Superior temporal gyrus (tissue), 1 donor: ENCODE data around the gene ETFB.

Experiments
- DNase-seq: peaks from one replicate; pipeline ENCODE4 v3.0.0-alpha.2; 2016; ENCODE audit errors: extremely low spot score

ETFB gene

DNA sequence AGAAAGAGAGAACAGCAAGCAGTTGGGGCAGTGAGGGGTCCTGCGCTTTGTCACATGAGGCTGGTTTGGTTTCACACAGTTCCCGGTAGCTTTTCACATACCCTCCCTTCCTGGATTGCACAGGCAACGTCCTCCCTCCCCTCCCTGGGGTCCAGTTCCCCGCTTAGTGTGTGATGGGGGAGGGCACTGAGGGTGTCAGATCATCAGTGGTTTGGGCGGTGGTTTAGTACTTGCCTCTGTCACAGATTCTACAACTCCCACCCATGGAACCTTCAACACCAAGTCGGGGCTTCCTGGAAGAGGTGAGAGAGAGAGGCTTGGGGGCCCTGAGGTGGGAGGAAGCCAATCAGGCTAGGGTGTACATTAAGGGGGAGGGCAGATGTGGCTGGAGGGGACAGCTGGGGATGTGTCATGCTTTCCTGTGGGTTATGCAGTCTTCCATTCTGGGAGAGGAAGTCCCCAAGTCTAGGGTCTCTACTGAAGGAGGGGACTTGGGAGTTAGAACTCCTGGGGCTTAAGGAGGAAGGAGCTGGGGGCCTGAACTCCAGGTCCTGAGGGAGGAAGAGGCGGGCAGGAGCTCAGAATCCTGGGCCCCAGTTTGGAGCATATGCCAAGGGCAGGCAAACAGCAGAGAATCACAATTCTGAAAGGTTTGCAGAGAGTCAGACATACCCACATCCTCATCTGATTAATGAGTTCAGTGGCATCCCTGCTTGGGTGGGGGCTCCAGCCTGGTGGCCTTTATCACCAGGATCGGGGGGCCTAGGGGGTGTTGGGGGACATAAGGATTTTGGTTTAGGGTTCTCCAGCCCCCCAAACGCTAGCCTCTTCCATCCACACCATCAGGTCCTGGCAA is 6.7 kb upstream of the ETFB start, which contains the start of gene NKG7:
TSS of gene NKG7 (minus strand) at position 6 of the 856 bp plus-strand sequence. CDS start 119 bp downstream, outside the sequence.
- DNase-seq, result no peak

DNA sequence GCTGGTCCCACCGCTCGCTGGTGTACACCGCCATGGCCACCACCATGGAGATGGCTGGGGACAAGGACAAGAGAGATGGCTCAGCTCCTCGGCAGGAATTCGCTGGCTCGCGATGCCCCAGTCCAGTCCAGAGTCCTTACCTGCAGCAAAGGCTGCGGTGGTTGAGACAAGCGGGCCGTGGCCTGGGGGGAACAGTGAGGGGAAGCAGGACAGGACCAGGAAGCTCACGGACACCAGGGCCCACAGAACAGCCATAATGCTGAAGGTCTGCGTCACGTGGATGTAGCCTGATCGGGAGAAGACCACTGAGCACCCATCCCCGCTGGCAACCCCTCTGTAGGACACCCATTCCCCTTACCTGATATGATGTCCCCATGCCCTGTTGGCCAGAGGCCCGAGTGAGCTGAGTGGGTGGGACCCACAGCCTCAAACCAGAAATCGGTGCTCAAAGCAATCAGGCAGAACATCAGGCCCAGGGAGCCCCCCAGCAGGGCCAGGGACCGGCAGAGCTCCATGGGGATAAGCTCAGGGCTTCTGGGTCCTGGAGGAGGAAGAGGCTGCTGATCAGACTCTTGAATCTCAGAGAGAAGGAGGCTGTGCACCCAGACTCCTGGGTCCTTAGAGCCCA is 5.9 kb upstream of the ETFB start:
- DNase-seq, result no peak

DNA sequence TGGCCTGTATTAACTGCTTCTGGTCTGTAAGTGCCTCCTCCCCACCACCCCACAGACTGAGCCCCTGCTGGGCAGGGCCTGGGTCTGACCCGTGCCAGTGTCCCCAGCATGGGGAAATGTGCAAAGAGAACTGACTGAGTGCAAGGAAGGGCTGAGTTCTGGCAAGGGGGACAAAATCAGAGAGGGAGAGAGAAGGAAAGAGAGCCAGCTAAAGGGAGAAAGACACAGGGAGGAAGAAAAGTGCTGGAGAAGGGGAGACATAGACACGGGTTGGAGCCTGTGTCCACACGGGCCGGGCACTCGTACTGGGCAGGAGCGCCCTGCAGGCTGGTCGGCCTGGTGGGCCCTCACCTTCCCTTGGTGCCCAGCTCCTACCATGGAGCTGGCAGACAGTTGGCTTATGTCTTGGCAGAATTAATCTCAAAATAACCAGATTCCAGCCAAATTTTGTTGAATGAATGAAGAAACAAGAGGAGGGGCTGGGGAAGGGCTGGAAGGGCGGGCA is 5.0 kb upstream of the ETFB start:
- DNase-seq, result no peak

DNA sequence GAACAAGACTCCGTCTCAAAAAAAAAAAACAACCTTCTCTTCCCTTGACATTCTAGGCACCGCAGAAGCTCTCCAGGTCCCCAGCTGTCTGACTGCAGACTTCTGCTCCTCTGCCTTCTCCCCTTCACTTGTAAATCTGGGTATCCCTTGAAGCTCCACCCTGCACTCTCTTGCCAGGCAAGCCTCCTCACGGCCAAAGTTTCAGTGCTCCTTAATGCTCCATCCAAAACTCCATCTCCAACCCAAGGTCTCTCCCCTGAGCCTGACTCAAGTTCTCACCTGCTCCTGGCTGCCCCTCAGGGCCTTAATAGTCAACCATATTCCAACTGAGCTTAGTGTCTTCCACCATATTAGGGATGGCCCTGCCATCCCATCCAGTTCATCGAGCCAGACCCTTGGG is 4.0 kb upstream of the ETFB start:
- no peak for DNase-seq

DNA sequence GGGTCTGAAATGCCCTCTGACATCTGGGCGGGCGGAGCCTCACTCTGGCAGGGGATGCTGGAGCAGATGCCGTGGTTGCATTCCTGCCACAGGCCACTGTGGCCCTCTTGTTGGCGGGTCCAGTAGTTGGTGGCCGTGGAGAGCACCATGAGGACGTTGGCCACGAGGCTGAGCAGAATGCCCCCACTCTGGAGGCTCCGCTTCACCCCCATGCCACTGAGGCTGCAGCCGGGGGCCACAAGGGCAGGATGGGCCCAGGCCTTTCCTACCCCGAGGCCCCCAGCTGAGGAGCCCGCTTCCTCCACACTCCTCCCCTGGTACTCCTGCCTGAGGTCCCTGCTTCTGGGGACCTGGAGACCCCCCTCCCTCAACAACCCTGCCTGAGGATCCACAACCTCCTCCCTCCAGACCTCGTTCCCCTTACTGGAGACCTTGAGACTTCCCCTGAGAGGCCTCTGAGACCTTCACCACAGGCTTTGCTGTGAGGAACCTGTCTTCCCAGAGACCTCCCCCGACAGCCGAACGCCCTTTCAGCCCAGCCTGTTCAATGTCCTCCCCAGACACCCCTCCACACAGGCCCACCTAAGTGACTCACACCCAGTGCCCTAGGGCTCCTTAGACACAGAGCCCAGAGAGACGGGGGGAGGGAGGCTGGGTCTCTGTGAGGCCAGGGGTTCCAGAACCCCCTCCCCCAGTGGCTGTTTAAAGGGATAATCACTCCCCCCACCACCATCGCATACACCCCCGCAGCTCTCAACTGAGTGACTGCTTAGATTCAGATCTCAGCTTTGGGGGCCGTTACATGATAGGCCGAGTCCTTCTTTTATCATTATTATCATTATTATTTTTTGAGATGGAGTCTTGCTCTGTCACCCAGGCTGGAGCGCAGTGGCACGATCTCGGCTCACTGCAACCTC is 2.4 kb upstream of the ETFB start, which contains the start of gene CLDND2:
TSS of gene CLDND2 (minus strand) at position 638 of the 917 bp plus-strand sequence. CDS start at position 212, 426 bp downstream.
- no peak for DNase-seq

DNA sequence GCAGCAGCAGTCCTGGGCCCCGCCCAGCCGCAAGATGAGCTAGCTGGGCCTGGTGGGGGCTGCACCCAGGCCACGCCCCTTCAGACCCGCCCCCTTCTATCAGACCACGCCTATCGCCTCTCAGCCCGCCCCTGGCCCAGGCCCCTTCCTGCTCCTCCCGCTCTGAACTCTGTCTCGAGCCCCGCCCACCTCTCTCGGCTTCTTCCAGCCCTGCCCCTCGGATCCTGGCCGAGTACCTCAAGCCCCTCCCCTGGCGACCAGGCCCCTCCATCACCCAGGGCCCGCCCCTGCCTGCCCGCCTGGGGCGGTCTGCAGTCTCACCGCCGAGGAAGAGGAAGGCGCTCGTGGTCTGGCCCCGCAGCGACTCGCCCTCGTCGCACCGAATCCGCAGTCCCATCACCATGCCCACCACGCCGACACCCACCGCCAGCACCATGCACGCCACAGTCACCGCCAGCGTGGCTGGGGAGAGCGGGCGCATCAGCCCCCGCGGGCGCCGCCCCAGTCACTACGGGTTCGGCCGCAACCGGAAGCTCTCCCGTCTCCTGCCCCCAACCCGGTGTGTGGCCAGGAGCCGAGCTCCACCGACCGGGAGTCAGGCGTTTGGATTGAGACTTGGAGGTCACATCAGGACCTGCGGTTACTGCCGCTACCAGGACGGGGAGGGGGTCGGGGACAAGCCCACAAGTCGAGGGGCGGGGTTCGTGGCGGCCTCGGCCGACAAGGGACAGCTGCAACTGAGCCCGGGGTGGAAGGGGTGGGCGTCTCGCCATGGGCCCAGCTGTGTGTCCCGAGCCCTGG is 1.6 kb upstream of the ETFB start:
- peak; percentile 95 for DNase-seq

DNA sequence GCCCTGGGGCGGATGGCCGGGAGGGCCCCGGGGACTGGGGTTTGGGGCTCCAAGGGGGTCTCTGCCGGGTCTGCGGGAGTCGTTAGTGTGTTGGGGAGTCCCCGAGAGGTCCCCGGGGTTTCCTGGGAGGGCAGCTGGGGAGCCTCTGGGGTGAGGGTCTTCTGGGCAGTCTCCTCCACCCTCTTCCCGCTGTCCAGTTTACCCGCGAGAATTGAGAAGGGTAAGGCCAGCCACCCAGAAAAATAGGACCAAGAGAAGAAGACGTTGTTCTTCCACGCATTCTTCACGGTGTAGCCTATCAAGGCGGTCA is 1.0 kb upstream of the ETFB start:
- DNase-seq, result no peak

DNA sequence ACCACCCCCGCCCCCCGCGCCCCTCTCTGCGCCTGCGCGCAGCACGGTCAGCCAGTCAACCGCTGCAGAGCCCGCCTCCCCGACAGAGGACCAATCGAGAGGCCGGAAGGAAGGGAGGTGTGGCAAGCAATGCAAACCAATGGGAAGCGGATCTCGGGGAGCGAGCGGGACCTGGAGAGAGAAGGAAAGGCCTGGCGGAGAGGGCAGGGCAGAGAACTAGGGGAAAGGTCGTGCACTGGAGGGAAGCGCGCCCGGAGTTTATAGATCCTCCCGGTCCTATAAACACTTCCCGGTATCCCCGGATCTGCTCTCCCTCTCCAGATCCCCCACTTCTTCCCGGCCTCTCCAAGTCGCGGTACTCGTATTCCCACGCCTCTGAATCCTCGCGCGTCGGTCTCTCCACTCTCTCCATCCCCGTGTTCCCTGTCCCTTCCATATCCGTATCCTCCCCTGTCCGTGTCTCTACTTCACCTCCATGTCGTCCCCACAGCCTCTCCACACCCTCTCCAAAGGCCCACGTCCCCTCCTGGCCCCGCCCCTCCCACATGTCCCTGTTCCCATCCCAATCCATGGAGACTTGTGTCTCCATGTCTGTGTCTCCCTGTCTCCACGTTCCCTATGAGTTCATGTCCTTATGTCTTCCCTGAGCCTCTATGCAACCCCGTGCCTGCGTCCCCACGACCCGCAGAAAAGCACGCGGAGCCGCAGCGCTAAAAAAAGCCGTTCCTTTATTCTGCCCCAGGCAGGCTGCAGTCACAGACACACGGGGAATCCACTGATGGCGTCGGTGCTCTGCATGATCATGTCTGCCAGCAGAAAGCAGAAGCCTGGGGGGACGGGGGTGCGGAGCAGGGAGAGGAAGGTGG is 434 bp upstream of the ETFB start:
- DNase-seq, result peak; percentile 98

DNA sequence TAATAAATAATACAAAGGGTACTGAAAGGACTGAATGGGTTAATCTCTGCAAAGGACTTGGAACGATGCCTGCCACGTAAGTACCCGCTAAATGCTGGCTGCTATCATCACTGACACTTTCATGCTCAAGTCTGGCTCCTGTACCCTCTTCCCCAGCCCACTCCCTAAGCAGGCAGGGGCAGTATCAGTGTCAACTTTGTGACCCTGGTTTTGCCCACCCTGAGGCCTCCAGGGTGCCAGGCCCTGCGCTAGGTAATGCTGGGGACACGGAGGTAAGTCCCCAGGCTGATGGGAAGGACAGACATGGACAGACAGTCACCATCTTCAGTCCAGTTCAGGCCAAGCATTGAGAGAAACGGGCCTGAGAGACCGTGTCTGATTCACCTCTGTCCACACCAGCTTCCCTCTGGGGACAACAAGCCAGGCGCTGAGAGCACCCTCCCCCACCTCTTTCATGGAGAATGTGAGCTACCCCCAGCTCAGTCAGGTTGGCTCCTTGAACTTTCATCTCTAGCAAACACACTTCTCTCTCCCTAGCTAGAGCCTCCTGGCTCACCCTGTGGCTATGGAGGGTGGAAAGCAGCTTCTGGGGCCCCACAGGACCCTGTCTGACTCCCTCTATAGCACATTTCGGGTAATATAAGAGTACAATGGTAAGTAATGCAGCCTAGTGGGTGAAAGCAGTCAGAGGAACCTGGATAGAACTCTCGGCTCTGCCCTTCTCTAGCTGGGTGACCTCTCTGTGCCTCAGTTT is 800 bp downstream of the ETFB start:
- peak; percentile 55 for DNase-seq

DNA sequence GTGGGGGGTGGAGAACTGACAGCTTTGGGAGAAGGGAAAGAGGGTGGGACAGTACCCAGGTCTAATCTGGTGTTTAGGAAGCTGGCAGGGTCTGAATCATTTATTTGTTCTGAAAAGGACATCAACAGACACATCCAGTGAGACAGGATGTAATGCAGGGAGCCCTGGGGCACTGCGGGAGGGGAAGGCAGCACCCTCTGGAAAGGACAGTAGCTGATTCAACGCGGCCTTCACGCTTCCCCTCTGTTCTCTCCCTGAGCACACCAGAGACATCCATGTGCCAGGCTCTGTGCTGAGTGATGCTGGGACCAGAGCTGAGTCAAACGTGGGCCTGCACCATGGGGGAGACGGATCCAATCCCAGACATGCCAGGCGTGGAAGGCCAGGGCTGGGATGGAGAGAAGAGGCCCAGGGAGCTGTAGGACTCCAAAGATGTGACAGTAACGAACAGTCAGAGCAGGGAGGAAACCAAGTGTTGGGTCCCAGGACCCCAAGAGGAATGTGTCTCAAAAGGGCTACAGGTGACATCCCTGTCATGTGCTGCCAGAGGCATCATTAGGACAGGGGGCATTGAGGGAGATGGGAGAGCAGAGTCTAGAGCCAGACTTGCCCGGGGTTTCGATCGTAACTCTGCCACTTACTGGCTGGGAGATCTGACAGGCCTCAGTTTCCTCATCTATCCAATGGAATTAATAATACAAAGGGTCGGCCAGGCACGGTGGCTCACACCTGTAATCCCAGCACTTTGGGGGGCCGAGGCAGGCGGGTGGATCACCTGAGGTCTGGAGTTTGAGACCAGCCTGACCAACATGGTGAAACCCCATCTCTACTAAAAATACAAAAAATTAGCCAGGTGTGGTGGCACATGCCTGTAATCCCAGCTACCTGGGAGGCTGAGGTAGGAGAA is 1.7 kb downstream of the ETFB start:
- peak; percentile 22 for DNase-seq

DNA sequence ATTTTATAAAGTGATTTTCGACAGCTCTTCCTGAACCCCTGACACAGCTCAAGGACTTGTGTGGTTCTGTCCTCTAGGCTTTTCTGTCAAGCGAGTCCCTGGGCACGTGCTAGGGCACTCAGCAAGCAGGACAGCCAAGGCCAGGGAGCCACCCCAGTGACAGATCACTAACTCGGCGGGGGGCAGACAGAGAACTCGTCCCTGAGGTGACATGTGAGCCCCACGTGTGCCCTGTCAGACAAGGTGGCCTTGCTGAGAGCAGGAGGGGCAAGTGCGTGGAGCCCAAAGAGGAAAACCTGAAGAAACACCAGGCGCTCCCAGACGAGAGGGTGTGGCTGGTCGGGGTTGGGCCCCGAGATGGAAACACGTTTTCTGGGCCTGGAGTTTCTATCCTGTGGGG is 4.9 kb downstream of the ETFB start:
- no peak for DNase-seq

DNA sequence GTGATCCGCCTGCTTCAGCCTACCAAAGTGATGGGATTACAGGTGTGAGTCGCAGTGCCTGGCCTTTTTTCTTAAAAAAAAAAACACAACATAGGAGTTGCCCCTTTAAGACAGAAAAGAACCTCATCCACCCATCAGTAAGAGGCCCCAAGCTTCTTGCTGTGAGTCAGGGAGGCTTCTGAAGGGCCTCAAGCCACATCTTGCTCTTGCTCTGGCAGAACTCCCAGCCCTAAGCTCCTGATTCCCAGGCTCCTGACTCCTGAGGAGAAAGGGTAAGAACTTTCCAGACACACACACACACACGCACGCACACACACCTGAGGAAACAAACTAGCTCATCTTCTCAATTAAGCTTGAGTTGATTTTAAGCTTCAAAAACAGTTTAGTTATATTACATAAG is 6.9 kb downstream of the ETFB start:
- DNase-seq, result no peak

DNA sequence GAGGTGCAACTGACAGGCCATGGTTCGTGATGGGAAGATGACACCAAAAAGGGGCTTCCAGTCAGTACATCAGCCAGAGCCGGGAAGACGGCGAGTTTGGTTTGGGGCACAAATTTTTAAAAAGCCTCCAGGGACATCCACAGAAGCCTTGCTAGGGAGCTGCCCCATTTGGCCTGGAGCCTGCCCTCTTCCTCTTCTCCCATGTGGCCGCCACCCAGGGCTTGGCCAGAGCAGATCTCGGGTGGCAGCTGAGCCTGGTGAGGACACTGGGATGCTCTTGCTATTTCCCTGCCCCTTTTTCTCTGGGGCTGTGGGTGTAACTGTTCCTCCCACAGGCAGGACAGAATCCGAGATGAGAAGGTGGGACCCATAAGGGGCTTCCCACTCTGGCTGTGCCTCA is 8.2 kb downstream of the ETFB start:
- no peak for DNase-seq

DNA sequence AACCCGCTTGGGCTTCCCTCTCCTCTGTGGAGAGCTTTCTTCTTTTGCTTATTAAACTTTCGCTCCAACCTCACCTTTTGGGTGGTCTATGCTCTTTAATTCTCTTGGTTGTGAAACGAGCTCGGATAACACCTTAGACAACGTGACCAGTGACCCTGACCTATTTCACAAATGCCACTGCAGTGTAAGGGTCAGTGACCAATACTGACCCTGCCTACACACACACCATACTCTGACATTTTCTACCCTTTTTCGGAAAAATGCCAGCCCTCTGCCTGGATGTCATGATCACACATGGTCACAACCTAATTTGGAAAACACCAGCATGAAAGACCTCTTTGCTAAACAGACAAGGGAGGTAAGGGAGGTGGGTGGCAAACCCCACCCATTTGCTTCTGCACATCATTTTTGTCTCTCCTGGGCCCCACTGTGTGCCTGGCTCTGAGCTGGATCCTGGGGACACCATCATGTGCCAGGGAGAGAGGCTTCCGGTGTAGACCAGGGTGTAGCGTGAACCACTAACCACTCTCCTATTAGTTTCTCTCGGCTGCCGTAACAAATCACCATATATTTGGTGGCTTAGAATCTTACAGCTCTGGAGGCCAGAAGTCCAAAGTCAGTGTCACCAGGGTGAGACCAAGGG is 9.9 kb downstream of the ETFB start:
- no peak for DNase-seq

DNA sequence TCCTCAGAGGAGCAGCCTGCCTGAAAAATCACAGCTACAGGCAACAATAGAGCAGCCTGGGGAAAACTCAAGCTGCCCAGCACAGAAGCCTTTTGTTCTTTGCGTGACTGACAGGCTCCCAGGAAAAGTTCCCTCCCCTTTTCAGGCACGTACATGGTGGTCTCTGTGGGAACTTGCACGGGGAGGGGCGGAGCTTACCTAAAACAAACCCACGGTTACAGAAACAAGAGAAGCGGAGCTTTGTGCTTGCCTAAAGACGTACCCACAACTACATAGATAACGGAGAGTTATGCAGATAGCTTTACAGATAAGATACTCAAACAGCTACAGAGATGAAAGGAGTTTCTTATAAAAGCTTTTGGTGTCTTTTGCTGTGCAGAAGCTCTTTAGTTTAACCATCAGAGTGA is 11.4 kb downstream of the ETFB start:
- DNase-seq, result peak; percentile 82

DNA sequence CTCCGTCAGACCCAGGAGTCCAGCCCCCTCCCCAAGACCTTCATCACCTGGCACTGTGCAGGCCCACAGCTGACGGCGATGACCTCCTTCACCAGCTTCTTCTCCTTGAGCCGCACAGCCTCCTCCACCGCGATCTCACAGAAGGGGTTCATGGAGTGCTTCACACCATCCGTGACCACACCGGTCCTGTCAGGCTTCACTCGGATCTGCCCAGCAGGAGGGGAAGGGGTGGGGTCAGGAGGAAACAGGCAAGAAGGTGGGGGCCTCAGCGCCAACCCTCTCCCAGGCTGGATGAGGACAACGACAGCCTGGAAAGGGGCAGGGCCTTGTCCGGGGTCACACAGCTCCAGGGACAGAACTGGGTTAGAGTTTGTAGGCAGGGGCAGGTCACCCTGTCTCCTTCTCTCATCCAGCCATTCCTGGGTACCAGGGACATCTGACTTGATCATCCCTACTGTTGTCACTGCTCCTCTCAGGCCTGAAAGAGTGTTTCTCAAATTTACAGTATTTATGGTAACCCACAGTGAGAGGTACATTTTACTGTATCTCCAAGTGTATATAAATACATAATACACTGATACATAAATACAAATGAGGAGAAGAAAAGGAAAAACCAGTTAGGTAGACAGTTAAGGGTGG is 12.0 kb downstream of the ETFB start:
- DNase-seq, result no peak

DNA sequence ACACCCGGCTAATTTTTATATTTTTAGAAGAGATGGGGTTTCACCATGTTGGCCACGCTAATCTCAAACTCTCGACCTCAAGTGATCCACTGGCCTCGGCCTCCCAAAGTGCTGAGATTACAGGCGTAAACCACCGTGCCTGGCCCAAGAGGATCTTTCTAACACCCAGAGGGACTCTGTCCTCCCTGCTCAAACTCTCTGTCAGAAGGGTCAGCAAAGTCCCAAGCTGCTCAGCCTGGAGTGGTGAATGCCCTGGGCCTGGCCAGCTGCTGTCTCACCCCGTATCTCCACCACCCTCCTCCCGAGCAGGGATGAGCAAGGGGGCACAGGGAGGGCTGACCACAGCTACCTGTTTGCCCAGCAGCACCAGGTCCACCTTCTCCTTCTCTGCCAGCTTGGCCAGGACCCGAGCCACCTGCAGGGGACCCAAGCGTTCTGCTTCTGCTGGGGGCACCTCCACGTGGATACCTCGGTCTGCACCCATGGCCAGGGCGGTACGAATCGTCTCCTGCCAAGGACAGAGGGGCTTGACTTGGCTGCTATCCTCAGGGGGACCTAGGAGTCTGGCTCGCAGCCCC is 13.3 kb downstream of the ETFB start:
- DNase-seq, result no peak
